Retina (tissue), 1 donor: ENCODE measurements around the gene KDM6A.
"Not testable (repeated sequence)": the region's sequence is repeated elsewhere in the genome, so short reads cannot be mapped to it uniquely, and the experiment has no call there.

Source experiments
- DNase-seq: peaks from one replicate; pipeline ENCODE4 v3.0.0-alpha.2; 2016

KDM6A gene

DNA sequence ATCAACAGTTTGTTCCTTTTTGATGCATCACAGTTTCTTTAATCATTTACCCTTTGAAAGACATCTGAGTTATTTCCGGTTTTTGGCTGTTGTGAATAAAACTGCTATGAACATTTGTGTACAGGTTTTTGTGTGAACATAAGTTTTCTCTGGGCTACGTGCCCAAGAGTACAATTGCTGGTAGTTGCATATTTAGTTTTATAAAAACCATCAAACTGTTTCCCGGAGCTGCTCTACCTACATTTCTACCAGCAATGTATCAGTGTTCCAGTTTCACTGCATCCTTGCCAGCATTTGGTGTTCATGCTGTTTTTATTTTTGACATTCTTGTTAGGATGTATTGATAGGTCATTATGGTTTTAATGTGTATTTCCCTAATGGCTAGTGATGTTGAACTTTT is 17.3 kb downstream of the KDM6A start:
- DNase-seq = no peak

DNA sequence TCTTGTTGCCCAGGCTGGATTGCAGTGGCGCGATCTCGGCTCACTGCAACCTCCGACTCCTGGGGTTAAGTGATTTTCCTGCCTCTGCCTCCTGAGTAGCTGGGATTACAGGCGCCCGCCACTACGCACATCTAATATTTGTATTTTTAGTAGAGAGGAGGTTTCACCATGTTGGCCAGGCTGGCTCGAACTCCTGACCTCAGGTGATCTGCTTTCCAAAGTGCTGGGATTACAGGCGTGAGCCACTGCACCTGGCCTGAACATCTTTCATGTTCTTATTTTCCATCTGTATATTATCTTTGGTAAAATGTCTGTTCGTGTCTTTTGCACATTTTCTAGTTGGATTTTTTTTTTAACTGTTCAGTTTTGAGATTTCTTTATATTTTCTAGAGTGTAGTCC is 17.7 kb downstream of the KDM6A start:
- DNase-seq = not testable (repeated sequence)

DNA sequence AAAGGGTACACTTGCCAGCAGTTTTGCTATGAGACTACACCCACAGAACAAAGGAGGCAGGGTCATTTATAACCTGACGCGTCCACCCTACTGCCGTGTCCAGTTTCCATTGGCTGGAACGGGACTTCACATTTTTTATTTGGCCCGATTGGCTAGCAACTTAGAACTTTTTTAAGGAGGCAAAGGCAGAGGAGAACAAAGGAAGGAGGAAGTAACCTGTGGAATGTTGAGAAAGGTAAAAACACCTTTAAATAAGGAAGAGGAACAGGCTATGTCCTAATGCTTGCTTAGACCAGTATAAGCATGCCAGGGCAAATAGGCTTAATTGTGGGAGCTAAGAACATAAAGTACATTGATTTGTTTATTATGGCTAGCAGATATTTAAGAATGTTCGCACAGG is 18.7 kb downstream of the KDM6A start:
- DNase-seq = no peak

DNA sequence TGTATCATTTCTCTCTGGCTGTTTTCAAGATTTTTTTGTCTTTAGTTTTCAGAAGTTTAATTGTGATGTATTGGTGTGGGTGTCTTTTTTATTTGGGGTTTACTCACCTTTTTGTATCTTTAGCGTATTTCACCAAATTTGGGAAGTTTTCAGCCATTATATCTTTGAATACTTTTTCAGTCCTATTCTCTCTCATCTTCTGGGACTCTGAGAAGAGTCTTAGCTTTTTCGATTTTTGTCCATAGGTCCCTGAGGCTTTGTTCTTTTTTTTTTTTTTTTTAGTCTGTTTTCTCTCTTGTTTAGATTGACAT is 23.8 kb downstream of the KDM6A start:
- DNase-seq = no peak

DNA sequence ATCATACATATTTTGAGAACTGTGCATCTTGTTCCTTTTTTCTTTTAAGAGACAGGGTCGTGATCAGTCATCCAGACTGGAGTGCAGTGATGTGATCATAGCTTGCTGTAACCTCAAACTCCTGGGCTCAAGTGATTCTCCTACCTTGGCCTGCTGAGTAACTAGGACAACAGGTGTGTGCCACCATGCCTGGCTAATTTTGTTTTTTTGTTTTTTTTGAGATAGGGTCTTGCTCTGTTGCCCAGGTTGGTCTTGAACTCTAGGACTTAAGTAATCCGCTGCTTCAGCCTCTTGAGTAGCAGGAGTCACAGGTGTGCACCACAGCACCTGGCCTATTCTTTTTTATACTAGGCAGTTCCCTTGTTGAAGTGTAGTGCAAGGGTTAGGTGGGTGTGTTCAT is 24.6 kb downstream of the KDM6A start:
- DNase-seq = no peak

DNA sequence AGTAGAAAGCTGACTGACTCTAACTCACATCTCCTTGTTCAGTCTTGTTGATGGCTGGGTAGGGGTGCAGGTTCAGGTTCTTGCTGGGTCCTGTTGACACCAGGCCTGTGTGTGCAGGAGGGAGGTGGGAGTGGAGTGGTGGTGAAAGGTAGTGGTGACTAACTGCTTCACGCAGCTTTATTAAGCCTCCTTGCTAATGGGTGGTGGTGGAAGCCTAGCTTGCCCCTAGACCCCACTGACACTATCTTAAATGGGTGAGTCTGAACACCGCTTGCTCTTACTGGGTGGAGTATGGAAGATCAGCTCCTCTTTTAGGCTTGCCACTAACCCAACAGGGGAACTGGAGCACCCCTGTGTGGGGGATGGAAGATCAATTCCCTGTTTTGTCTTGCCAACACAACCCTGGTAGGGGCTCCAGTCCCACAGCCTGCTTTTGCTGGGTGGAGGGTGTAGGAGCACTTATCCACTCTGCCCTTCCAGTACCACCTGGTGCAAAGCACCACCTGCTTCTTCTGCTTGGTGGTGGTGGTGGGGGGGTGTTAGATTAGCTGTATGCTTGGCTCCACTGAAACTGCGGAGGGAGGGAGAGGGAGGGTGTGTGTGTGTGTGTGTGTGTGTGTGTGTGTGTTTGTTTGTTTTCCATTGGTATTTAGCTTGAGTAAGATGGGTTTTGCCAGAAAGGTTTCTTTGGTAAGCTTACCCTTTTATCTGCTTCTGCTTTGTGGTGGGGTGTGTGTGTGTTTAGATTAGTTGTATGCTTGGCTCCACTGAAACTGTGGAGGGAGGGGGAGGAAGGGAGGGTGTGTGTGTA is 25.6 kb downstream of the KDM6A start:
- DNase-seq = no peak

DNA sequence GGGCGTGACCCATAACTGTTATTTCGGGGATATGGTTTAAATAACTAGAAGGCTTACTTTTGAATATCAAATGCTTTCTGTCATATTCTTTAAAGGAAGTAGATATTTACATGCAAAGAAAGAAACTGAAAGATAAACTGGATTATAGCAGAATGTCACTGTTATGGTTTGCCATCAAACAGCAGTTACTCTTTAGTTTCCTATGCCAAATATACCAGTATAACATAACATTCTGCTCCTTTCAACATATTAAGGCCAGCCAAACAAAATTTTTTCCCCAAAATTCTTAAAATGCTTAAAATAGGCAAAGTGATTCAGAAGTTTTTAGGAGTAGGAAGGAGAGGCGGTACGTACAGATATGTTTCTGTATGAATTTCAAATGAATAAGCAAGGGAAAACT is 27.0 kb downstream of the KDM6A start:
- no peak for DNase-seq

DNA sequence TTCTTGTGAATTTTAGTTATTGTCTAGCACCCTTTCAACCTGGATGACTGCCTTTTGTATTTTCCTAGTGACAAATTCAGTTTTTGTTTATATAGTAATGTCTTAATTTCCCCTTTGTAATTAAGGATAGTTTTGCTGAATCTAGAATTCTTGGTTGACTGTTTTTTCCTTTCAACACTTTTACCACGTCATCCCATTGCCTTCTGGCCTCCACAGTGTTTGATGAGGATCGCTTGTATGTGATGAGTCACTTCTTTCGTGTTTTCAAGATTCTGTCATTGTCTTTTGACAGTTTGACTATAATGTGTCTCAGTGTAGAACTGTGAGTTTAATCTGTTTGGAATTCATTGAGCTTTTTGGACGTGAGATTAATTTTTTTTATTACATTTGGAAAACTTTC is 30.1 kb downstream of the KDM6A start:
- DNase-seq = no peak

DNA sequence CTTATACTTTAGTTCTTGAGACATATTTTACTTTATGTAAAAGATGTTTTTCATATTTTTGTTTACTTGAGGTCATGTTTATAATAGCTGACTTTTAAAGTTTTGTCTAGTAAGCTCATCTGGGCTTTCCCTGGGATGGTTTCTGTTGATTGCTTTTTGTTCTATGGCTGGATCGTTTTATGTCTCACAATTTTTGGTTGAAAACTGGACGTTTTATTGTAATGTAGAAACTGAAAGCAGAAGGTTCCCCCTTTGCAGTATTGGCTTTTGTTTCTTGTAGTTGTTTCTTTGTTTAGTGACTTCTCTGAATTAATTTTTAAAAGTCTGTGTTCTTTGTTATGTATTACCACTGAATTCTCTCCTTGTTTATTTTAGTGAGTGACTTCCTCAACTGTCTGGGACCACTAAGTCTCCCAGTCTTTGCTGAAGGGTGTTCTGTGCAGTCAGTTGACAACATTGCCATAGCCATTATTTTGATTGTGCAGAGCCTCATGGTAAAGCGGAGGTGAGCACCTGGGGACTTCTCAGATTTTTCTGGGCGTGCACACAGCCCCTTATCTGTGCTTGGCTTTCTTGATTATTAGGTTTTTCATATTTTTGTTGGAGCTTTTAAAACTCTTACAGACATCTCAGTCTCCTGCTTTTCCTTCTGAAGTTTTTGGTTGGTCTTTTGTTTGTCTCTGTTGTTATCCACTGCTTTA is 31.0 kb downstream of the KDM6A start:
- DNase-seq = no peak

DNA sequence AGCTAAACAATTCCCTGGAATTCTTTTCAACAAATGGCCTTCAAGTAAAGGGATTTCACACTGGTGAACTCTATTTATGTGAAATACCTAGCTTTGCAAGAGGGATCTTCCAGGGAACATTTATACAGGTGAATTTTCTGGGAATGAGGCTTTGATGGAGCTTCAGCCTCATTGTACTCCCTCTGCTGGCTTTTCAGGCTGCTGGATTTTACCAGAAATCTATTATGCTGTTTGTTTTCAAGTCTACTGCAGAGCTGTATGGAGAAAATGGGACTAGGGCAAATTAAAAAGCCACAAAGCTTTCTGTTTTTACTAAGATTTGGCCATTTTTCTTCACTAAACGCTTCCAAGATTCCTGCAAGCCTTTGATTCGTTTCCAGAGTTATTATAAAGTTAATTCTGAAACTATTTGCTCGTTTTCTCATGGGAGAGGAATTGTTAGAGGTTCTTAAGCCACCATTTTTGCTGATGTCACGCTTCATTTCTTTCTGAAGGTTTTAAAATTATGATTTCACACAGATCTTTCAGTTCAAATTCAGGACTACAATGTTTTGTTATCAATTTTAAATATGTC is 31.6 kb downstream of the KDM6A start:
- no peak for DNase-seq

DNA sequence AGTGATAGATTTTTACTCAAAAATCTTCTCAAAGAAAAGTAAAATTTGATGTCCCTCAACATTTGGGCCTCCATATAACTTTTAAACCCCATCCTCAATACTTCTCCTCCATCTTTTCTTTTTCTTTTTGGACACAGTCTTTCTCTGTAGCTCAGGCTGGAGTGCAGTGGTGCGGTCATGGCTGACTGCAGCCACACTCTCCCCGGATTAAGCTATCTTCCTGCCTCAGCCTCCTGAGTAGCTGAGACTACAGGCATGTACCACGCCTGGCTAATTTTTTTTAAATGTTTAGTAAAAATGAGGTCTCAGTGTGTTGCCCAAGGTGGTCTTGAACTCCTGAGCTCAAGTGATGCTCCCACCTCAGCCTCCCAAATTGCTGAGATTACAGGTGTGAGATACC is 33.1 kb downstream of the KDM6A start:
- no peak for DNase-seq

DNA sequence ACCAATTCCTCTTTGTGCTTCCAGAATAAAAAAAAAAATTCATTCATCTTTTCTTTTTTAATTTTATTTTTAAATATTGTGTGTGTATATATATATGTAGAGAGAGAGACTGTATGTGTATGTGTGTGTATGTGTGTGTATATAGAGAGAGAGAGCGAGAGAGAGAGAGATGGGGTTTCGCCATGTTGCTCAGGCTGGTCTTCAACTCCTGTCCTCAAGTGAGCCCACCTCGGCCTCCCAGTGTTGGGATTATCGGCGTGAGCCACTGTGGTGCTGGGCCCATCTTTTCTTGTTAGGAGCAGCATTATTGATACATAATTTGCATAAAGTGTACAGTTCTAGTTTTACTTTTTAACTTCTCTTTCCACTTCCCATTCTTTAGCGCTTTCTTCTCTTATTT is 33.6 kb downstream of the KDM6A start:
- no peak for DNase-seq

DNA sequence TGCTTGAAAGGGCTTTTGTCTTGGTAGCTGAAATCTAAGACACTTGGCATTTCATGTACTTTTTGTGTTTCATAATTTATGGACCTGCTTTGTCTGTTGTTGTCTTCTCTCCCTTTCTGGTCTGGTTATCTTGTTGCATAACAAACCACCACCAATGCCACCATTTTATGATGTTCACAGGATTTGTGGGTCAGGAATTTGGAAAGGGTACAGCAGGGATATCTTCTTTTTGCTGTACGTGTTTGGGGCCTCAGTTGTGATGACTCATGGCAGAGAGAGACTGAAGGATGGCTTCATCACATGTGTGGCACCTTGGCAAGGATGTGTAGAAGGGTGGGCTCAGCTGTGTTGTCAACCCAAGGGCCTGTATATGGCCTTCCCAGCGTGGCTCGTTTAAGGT is 35.2 kb downstream of the KDM6A start:
- no peak for DNase-seq

DNA sequence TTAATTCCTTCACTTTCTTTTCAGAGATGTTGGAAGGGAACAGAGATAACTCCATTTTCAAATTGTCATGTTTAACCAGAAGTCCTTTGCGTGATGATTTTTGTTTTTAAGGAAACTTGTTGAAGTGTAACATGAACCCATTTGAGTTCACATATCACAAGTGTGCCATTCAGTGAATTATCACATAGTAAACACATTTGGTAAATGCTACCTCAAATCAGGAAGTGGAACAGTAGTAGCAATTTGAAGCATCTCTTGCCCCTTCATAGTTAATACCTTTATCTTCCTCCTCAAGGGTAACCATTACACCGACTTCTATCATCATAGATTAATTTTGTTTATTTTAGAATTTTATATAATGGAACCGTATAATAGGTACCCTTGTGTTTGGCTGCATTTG is 35.8 kb downstream of the KDM6A start:
- DNase-seq = no peak

DNA sequence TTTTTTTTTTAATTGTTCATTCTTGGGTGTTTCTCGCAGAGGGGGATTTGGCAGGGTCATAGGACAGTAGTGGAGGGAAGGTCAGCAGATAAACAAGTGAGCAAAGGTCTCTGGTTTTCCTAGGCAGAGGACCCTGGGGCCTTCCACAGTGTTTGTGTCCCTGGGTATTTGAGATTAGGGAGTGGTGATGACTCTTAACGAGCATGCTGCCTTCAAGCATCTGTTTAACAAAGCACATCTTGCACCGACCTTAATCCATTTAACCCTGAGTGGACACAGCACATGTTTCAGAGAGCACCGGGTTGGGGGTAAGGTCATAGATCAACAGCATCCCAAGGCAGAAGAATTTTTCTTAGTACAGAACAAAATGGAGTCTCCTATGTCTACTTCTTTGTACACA is 37.5 kb downstream of the KDM6A start:
- DNase-seq = not testable (repeated sequence)

DNA sequence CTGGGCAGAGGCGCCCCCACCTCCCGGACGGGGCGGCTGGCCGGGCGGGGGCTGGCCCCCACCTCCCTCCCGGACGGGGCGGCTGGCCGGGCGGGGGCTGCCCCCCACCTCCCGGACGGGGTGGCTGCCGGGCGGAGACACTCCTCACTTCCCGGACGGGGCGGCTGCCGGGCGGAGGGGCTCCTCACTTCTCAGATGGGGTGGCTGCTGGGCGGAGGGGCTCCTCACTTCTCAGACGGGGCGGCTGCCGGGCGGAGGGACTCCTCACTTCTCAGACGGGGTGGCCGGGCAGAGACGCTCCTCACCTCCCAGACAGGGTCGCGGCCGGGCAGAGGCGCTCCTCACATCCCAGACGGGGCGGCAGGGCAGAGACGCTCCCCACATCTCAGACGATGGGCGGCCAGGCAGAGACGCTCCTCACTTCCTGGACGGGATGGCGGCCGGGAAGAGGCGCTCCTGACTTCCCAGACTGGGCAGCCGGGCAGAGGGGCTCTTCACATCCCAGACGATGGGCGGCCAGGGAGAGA is 38.1 kb downstream of the KDM6A start:
- not testable (repeated sequence) for DNase-seq

DNA sequence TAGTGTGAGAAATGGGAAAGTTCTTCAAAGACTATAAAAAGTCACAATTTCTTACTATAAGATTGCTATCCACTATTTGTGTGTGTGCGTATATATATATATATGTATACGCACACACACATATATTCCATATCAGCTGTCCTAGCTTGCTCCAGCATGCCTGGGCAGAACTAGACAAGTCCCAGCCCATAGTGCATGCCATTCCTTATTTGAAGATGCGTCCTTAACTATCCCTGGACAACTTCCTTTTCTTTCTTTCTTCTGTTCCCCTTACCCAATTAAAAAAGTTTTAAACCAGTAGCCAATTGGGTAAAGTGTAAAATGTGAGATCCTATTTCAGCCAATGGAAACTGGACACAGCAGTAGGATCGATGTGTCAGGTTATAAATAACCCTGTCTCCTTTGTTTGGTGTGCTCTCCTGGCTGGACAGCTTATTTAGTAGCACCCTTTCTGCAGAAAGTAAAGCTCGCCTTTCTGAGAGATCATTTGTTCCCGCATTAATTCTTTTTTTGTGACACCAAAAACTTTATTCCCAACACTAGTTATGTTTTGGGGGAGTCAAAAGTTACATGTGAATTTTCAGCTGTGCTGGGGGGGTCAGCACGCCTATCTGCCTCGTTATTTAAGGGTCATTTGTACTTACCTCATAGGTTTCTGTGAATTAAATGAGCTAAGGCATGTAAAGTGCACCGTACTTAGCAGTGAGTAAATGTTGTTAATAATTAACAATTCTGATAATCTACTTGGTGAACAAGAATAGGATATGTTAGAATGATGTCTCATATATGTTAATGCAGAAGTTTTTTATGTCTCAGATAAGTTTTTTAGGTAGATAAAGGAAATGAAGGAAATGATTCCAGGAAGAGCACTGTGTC is 40.9 kb downstream of the KDM6A start:
- DNase-seq = no peak

DNA sequence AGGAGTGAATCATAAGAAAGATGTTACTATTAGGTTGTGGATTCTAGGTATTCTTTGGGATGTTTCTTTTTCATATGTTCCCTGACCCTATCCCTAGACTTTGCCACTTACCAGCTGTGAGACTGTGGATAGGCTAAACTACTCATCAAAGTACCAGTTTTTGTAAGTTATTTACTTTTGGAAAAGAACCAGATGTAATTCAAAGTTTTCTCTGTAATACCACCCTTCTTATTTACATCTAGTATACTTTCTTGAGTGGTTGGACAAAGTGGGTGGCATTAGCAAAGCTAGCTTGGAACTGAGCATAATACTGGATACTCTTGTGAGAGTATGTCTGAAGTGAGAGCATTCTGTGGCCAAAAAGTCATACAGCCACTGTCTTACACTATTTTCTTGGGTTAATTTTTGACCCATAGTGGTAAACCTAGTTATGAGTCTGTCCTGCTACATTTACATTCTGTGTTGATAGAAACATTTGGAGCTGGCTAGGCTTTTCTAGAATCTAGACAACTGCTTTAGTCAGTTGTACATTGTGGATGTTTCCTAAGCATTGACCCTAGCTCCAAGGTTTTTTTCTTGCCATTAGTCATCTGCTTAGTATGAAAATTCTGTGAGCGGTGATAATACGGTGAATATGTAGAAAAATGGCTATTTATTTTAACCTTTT is 41.7 kb downstream of the KDM6A start:
- no peak for DNase-seq

DNA sequence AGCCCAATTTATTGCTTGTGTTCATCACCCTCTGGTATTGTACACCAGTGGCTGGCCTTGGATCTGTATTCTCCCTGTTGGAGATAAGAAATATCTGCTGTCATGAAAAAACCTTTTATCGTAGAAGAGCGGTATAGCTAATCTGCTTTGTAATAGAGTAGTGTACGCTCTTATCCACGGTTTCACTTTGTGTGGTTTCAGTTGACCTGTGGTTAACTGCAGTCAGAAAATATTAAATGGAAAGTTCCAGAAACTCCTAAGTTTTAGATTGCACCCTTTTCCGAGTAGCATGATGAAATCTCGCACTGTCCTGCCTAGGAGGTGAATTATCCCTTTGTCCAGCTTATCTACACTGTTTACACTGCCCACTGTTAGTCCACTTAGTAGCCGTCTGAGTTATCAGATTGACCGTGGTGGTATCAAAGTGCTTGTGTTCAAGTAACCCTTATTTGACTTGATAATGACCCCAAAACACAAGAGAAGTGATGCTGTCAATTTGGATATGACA is 42.4 kb downstream of the KDM6A start:
- DNase-seq = no peak

DNA sequence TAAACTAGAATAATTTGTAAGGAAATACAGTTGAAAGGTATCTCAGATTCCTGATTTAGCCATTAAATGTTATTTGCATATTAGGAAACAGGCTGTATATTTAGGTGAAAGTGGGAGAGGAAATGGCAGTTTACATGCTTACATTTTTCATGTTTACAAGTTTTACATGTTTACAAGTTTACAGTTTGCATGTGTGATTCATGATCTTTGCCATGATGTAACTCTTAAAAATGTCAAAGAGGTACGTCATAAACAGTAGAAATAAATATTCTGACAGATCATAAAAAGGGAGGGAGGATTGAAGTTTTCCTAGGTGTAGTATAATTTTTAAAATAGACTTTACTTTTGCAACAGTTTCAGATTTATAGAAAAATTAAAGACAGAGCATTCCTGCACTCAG is 45.7 kb downstream of the KDM6A start:
- DNase-seq = no peak

DNA sequence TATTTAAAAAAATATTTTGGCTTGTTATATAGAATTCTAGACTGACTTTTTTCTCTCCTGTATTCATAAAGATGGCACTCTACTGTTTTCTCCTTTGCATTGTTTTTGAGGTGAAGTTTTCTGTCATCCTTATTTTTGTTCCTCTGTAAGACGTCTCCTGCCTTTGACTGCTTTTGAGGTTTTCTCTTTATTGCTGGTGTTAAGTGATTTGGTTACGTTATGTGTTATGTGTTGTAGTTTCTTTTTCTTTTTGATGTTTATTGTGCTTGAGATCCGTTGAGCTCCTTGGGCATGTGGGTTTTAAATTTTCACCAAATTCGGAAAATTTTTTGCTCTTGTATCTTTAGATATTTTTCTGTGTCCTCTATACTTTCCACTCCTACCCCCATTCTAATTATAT is 50.0 kb downstream of the KDM6A start:
- no peak for DNase-seq

DNA sequence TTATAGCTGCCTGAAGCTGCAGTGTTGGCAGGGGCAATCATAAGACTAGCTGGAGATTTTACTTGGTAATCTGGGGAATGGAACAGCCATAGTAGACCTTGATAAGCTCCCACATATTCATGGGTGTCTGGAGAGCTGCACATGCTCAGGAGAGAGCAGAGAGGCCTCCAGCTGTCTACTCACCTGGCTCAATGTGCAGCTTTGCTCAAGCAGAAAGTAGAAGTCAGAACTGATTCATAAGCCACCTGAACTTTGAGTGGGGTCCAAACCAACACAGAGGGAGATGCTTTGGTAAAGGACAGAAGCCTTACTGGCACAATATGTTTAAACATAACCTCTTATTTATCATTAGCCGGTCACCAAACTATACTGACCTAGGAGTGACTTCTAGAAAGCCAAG is 54.4 kb downstream of the KDM6A start:
- DNase-seq = no peak
